IMR-90 (cell line): ENCODE measurements around the gene IREB2. TPM values are rescaled to one million over a fixed set of nuclear protein-coding genes. Genes with fewer than 3 reads are reported as not detected.

Experiments
- ATAC-seq: fragments of 200-7000 bp; cut with Tn5 transposase; 2 replicates; pipeline ENCODE4 v1.9.1; 2020; ENCODE audit warnings: low read depth, mild to moderate bottlenecking, moderate library complexity
- BruUV-seq: library from RNA; stranded (reverse); fragments of 400-500 nt; replicated peaks from 2 replicates; lab custom pipeline; 2021; lab: Mats Ljungman, UMichigan
- CTCF ChIA-PET: fragments of 300-600 bp; formaldehyde crosslinking; extraction: SDS; loops from one replicate; lab custom pipeline; 2021; ENCODE audit warnings: antibody characterized with exemption; lab: Yijun Ruan, JAX
- POLR2A ChIA-PET: fragments of 300-600 bp; sonication (Branson Sonifier 250); formaldehyde crosslinking; loops from one replicate; lab custom pipeline; 2022; ENCODE audit warnings: antibody characterized with exemption; ENCODE audit not compliant: unreplicated experiment; lab: Charles Lee
- DNase-seq: peaks from one replicate; pipeline ENCODE4 v3.0.0; 2013
- H2AFZ ChIP-seq: replicated peaks from 2 replicates; pipeline ENCODE3; 2013; ENCODE audit warnings: low read length, mild to moderate bottlenecking; ENCODE audit not compliant: poor library complexity
- H2AK5ac ChIP-seq: 2 replicates; pipeline ENCODE4 v1.6.1; 2013; ENCODE audit warnings: low read depth, low read length, inconsistent platforms
- H2AK9ac ChIP-seq: replicated peaks from 2 replicates; pipeline ENCODE3; 2013; ENCODE audit warnings: mild to moderate bottlenecking, low read depth, low read length, moderate library complexity; ENCODE audit not compliant: poor library complexity
- H2BK120ac ChIP-seq: 2 replicates; pipeline ENCODE4 v1.6.1; 2013; ENCODE audit warnings: low read depth, low read length, inconsistent platforms
- H2BK15ac ChIP-seq: 3 replicates; pipeline ENCODE4 v1.6.1; 2013; ENCODE audit warnings: low read depth, low read length, inconsistent platforms
- H2BK20ac ChIP-seq: 2 replicates; pipeline ENCODE4 v1.6.1; 2013; ENCODE audit warnings: low read depth, mild to moderate bottlenecking, inconsistent platforms, low read length, moderate library complexity
- H2BK5ac ChIP-seq: 2 replicates; pipeline ENCODE4 v1.6.1; 2013; ENCODE audit warnings: mild to moderate bottlenecking, low read depth, low read length, inconsistent platforms; ENCODE audit not compliant: poor library complexity, severe bottlenecking
- H3K14ac ChIP-seq: replicated peaks from 2 replicates; pipeline ENCODE4 v1.6.1; 2013; ENCODE audit warnings: low read depth, low read length, inconsistent platforms
- H3K18ac ChIP-seq: 2 replicates; pipeline ENCODE4 v1.6.1; 2013; ENCODE audit warnings: low read depth, low read length, control low read depth
- H3K23ac ChIP-seq: 2 replicates; pipeline ENCODE4 v1.6.1; 2013; ENCODE audit warnings: low read depth, low read length, inconsistent platforms
- H3K27ac ChIP-seq: 2 replicates; pipeline ENCODE4 v1.5.1; 2013; ENCODE audit warnings: mild to moderate bottlenecking, control low read depth, low read length; ENCODE audit not compliant: insufficient read depth
- H3K27me3 ChIP-seq: 2 replicates; pipeline ENCODE4 v1.6.1; 2013; ENCODE audit warnings: low read length; ENCODE audit not compliant: control insufficient read depth, insufficient read depth
- H3K36me3 ChIP-seq: 2 replicates; pipeline ENCODE4 v1.6.1; 2013; ENCODE audit warnings: low read length, mixed read lengths; ENCODE audit not compliant: control insufficient read depth, insufficient read depth
- H3K4ac ChIP-seq: 2 replicates; pipeline ENCODE4 v1.6.1; 2013; ENCODE audit warnings: low read depth, low read length, inconsistent platforms
- H3K4me1 ChIP-seq: 2 replicates; pipeline ENCODE4 v1.6.1; 2013; ENCODE audit warnings: low read length, mixed read lengths; ENCODE audit not compliant: control insufficient read depth, insufficient read depth
- H3K4me2 ChIP-seq: 2 replicates; pipeline ENCODE4 v1.6.1; 2013; ENCODE audit warnings: low read depth, mild to moderate bottlenecking, control low read depth, low read length, moderate library complexity
- H3K4me3 ChIP-seq: 2 replicates; pipeline ENCODE4 v1.5.1; 2013; ENCODE audit warnings: low read depth, mild to moderate bottlenecking, control low read depth, low read length, moderate library complexity; ENCODE audit not compliant: insufficient read depth
- H3K56ac ChIP-seq: 2 replicates; pipeline ENCODE4 v1.6.1; 2013; ENCODE audit warnings: low read length, inconsistent platforms; ENCODE audit not compliant: insufficient read depth; ENCODE audit errors: extremely low read depth
- H3K79me1 ChIP-seq, 2 experiments: 2 replicates each; pipeline ENCODE4 v1.6.1; 2013; ENCODE audit warnings: low read length in 2 of 2, inconsistent platforms in 1 of 2, low read depth in 1 of 2
- H3K9ac ChIP-seq: 2 replicates; pipeline ENCODE4 v1.6.1; 2013; ENCODE audit warnings: low read depth, low read length, control low read depth
- H3K9me1 ChIP-seq: 2 replicates; pipeline ENCODE4 v1.6.1; 2013; ENCODE audit warnings: low read length, inconsistent platforms; ENCODE audit not compliant: insufficient read depth
- H3K9me3 ChIP-seq: 2 replicates; pipeline ENCODE4 v1.6.1; 2013; ENCODE audit warnings: low read length; ENCODE audit not compliant: control insufficient read depth, insufficient read depth
- H4K20me1 ChIP-seq: 2 replicates; pipeline ENCODE4 v1.6.1; 2013; ENCODE audit warnings: low read length, inconsistent platforms; ENCODE audit not compliant: insufficient read depth
- H4K5ac ChIP-seq: 2 replicates; pipeline ENCODE4 v1.6.1; 2013; ENCODE audit warnings: mild to moderate bottlenecking, low read depth, low read length, control low read depth
- H4K8ac ChIP-seq, 2 experiments: 2 replicates each; pipeline ENCODE4 v1.6.1; 2013; ENCODE audit warnings: low read depth in 2 of 2, low read length in 2 of 2, control low read depth in 1 of 2, inconsistent platforms in 1 of 2
- H4K91ac ChIP-seq: 2 replicates; pipeline ENCODE4 v1.6.1; 2013; ENCODE audit warnings: low read depth, low read length, inconsistent platforms; ENCODE audit not compliant: insufficient read depth
- CEBPB ChIP-seq: IDR thresholded peaks from 2 replicates; pipeline ENCODE4 v1.6.1; 2012; ENCODE audit warnings: low read depth, low read length, improper control_type of control experiment
- WGBS, 2 experiments: methylation state at CpG; one replicate each; pipeline versions ENCODE4 v1.1.5 to v1.1.7; 2013; ENCODE audit warnings: missing lambda C conversion rate in 2 of 2; ENCODE audit not compliant: insufficient read length in 1 of 2; ENCODE audit errors: extremely low coverage in 2 of 2; 5-methylcytosine and 5-hydroxymethylcytosine counted together
- dilution Hi-C: fragments of 300-500 bp; cut with HindIII; formaldehyde crosslinking; loops from one replicate; pipeline ENCODE4 v1.14.3; 2018; ENCODE audit warnings: low sequenced_read_pairs; ENCODE audit not compliant: unreplicated experiment
- in situ Hi-C: fragments of 300-500 bp; cut with MboI; formaldehyde crosslinking; loops from 3 replicates; pipeline ENCODE4 v1.14.3; 2019; ENCODE audit warnings: low sequenced_read_pairs, inconsistent platforms, mixed read lengths
- intact Hi-C: fragments of 100-400 bp; cut with micrococcal nuclease; formaldehyde crosslinking; loops from 2 replicates; pipeline ENCODE4 v1.10.0; 2022
- polyA plus RNA-seq, 3 experiments: library from polyadenylated mRNA; depleted of rRNA; stranded (reverse); fragments of >200 nt; gene quantifications; 2 replicates each; pipeline ENCODE4 v1.2.3, GENCODE V29; 2012; ENCODE audit warnings: low replicate concordance in 1 of 3
- total RNA-seq: library from RNA; depleted of rRNA; stranded (reverse); fragments of >200 nt; gene quantifications from 2 replicates; pipeline ENCODE4 v1.2.3, GENCODE V29; 2012
- TF ChIP-seq, protein P1 (sequence below): fragments of 150-350 bp; IDR thresholded peaks from 2 replicates; pipeline ENCODE4 v1.6.1; 2016; ENCODE audit warnings: low read depth, mild to moderate bottlenecking, low read length, moderate library complexity, borderline replicate concordance

The IREB2 gene
- total and polyA plus RNA-seq, 2 of the 4 experiments (the other 2 are of a cell fraction): 12.2 to 13.5 TPM

DNA sequence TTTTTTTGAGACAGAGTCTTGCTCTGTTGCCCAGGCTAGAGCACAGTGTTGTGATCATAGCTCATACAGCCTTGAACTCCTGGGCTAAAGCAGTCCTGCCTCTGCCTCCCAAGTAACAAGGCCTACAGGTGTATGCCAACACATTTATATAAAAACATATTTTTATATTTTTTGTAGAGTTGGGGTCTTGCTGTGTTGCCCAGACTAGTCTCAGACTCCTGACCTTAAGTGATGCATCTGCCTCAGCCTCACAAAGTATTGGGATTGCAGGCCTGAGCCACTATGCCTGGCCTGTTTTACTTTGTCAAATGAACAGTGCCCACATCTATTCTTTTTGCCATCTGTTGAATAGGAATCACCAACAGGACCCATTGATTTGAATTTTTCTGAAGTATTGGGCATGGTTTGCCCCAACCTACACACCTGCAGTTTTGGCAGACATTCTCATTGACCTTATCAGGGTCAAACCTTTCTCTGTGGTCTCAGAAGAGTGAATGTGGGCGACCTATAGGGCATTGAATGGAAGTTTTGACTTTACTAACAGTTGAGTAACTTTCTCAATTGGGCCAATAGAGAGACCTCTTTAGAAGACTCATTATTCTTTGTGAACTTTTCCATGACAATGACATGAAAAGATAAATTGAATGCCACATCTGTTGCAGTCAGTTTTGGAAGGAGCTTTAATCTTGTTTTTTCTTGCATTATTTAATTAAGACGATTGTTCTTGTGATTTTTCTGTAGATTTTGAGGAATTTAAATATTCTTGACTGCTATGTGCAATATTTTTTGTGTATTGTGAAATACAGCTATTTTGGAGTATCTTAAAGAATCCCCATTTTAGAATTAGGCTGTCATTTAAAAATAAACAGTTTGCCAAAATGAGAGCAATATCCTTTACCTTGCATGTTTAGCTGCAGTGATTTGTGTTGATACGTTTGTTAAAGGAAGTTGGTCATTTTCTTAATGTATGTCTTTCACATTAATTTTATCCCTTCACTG is 2.7 kb downstream of the IREB2 start:
- ChIA-PET POLR2A (interaction anchor here (0.7 kb wide), 1 partner anchor 1354 kb away, joined by 4 read pairs; no protein-coding TSS in a partner anchor), CTCF (interaction anchor here (1.1 kb wide), 1 partner anchor 11 kb away, joined by 3 read pairs; no protein-coding TSS in a partner anchor)
- Histone ChIP-seq H3K27ac (no peak overlapping the region), H3K27me3 (no peaks in the 10 kb centered on the region), H3K9ac (no peak overlapping the region), H3K4ac (no peak overlapping the region), H3K4me3 (no peak overlapping the region), H2AFZ (no peak overlapping the region), H3K36me3 (peaks cover 21% of the 10 kb centered on the region), H3K79me1 (peaks cover 21 to 52% of the 10 kb centered on the region in 2 experiments), H3K4me2 (no peak overlapping the region), H4K91ac (no peak overlapping the region), H2BK5ac (no peak overlapping the region), H3K9me3 (no peaks in the 10 kb centered on the region), H3K18ac (no peak overlapping the region), H3K56ac (no peak overlapping the region), H2AK9ac (no peak overlapping the region), H3K14ac (no peak overlapping the region), H4K8ac (no peak overlapping the region), H2AK5ac (no peak overlapping the region), H2BK120ac (no peak overlapping the region), H3K9me1 (no peaks in the 10 kb centered on the region; the same call in 1 of the 2 replicates), H2BK15ac (no peak overlapping the region), H2BK20ac (no peak overlapping the region), H3K23ac (no peak overlapping the region), H4K5ac (no peak overlapping the region), H4K20me1 (peaks cover 34% of the 10 kb centered on the region), H3K4me1 (no peaks in the 10 kb centered on the region)
- dilution Hi-C loops (no loop called here), intact Hi-C loops (no loop called here), in situ Hi-C loops (loop anchor here (25.0 kb wide), 1 partner anchor 478 kb away; no protein-coding TSS in a partner anchor)
- WGBS, 2 experiments: no CpG with 5 or more reads among the region's 3 CpGs
- no TSS peak for BruUV-seq
- ATAC-seq: no peak
- TF ChIP-seq, protein P1, sequence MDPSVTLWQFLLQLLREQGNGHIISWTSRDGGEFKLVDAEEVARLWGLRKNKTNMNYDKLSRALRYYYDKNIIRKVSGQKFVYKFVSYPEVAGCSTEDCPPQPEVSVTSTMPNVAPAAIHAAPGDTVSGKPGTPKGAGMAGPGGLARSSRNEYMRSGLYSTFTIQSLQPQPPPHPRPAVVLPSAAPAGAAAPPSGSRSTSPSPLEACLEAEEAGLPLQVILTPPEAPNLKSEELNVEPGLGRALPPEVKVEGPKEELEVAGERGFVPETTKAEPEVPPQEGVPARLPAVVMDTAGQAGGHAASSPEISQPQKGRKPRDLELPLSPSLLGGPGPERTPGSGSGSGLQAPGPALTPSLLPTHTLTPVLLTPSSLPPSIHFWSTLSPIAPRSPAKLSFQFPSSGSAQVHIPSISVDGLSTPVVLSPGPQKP: no peak
- peak; percentile 59 for TF ChIP-seq CEBPB
- DNase-seq: no peak
